CD4-positive, alpha-beta T cell treated with Interleukin-10 for 1 hour (primary cell): Measurements from ENCODE around the gene ZSCAN21.

Experiments
- DNase-seq: peaks from one replicate; pipeline ENCODE4 v3.0.0-alpha.2; 2020

ZSCAN21 gene

GRCh38 chr7:100079024-100079560 lies 29.5 kb downstream of the ZSCAN21 start:
- no peak for DNase-seq

- no peak for DNase-seq
These were observed 31.4 kb downstream of the ZSCAN21 start for GRCh38 chr7:100080907-100081534.

GRCh38 chr7:100081535-100082102 lies 32.0 kb downstream of the ZSCAN21 start, which contains the start of gene ZNF3:
Gene ZNF3 (minus strand): TSS chr7:100081723. CDS start chr7:100077357, 4,366 bp downstream.
- DNase-seq: peak; percentile 99

GRCh38 chr7:100082978-100083377 lies 33.4 kb downstream of the ZSCAN21 start:
- DNase-seq: no peak

- DNase-seq: no peak
These were observed 35.9 kb downstream of the ZSCAN21 start for GRCh38 chr7:100085515-100085914.

- DNase-seq: no peak
These were observed 37.6 kb downstream of the ZSCAN21 start for GRCh38 chr7:100087055-100087750.

- no peak for DNase-seq
These were observed 38.6 kb downstream of the ZSCAN21 start for GRCh38 chr7:100088095-100088620.

GRCh38 chr7:100088621-100089457 lies 39.3 kb downstream of the ZSCAN21 start, which contains the start of gene COPS6:
Gene COPS6 (plus strand): TSS chr7:100088969. CDS start chr7:100088991, 22 bp downstream.
- DNase-seq: peak; percentile 89

GRCh38 chr7:100089458-100090196 lies 40.1 kb downstream of the ZSCAN21 start:
- DNase-seq: no peak

- DNase-seq: no peak
These were observed 41.2 kb downstream of the ZSCAN21 start for GRCh38 chr7:100090527-100091410.

- DNase-seq: no peak
These were observed 42.0 kb downstream of the ZSCAN21 start for GRCh38 chr7:100091411-100092181.

- DNase-seq: no peak
These were observed 43.5 kb downstream of the ZSCAN21 start for GRCh38 chr7:100093054-100093453.

- no peak for DNase-seq
These were observed 43.9 kb downstream of the ZSCAN21 start for GRCh38 chr7:100093498-100093897.

GRCh38 chr7:100093925-100094486 lies 44.4 kb downstream of the ZSCAN21 start:
- DNase-seq: no peak

GRCh38 chr7:100095289-100095688 lies 45.7 kb downstream of the ZSCAN21 start:
- DNase-seq: no peak

- DNase-seq: no peak
These were observed 46.1 kb downstream of the ZSCAN21 start for GRCh38 chr7:100095704-100096103.

GRCh38 chr7:100098913-100099312 lies 49.3 kb downstream of the ZSCAN21 start:
- no peak for DNase-seq

GRCh38 chr7:100099452-100099851 lies 49.9 kb downstream of the ZSCAN21 start:
- DNase-seq: no peak

GRCh38 chr7:100100420-100101015 lies 50.9 kb downstream of the ZSCAN21 start:
- DNase-seq: peak; percentile 88
